HG03439 (cell line): Measurements from ENCODE around the gene FOXK1.

ENCODE experiments used
- ATAC-seq: cut with Tn5 transposase; IDR thresholded peaks from one replicate; pipeline ENCODE4 v1.9.1; 2021; ENCODE audit warnings: mild to moderate bottlenecking, moderate library complexity; ENCODE audit not compliant: unreplicated experiment

FOXK1 gene

DNA sequence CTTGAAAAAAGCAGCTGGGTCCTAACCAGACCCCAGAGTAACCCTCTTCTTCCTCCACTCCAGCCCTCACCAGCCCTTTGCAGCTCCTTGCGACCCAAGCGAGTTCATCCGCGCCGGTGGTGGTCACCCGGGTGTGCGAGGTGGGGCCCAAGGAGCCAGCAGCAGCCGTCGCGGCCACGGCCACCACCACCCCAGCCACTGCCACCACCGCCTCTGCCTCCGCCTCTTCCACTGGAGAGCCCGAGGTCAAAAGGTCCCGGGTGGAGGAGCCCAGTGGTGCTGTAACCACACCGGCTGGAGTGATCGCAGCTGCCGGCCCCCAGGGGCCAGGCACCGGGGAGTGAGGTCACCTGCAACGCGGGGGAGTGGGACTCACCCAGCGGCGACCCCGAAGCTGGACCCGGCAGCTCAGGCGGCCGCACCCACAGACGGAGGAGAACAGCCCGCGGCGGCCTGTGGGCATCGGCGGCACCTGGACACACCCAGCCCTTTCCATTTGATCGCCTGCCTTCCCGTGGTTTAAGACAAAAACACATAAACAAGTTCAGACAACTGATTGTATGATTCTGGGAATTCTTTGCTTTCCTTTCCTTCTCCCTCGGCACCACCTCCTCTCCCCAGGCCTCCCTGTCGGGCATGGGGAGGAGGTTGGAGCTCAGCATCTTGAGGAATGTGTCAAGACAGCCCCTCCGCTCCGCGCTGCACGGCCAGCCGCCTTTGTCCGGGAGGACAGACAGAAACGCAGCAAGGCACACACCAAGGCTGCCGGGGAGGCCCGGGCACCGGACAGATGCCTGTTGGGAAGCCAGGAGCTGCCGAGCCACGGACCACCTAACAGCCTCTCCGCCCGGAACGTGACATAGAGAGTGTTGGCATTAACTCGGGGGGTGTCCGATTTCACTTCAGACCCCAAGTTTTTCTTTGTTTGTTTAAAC lies 80.3 kb downstream of the FOXK1 start:
- ATAC-seq = no peak

DNA sequence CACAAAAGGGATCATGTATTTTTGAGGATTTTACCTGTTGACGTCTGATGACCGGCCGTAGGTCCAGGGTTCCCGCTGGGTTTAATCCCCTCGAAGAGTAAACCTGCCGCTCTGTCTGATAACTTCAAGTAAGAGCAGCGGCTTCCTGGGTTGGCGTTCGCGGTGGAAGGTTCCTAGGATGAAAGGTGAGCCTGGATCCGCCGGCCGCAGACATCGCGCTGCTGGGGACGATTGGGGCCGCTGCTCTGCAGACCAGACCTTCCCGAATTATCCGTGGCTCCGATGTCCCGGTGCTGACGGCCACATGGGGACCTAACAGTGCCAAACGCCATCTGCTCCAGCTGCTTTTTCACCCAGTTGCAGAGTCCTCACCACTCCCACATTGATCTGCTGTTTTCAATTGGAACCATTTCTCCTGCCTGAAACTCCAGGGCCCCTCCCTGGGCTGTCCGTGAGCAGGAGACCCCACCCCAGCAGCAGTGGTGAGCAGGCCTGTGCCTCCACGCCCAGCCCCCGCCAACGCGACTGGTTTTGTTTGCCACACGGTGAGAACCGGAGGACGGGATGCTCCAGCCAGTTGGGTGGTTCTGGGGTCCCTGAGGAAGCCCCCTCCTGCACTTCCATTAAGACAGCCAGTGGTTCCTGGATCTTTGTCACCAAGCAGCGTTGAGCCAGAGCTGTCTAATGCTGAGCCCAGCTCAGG lies 81.1 kb downstream of the FOXK1 start:
- ATAC-seq = no peak

DNA sequence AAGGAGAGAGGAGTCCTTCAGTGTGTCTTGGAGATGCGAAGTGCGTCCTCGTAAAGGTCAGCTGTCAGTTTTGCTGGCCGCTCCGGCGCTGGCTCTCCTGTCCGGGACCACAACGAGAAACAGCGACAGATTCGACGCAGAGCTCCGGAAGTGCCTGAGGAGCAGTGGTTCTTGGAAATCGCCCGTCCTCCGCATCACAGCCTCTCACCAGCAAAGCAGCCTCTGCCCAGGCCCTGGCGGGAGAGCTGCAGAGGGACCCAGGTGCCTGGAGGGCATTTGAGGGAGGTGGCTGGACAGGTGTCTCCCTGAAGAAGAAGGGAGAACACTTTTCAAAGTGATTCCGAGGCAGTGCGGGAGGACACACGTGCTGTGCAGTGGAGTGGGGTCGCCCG lies 81.7 kb downstream of the FOXK1 start:
- ATAC-seq = no peak

DNA sequence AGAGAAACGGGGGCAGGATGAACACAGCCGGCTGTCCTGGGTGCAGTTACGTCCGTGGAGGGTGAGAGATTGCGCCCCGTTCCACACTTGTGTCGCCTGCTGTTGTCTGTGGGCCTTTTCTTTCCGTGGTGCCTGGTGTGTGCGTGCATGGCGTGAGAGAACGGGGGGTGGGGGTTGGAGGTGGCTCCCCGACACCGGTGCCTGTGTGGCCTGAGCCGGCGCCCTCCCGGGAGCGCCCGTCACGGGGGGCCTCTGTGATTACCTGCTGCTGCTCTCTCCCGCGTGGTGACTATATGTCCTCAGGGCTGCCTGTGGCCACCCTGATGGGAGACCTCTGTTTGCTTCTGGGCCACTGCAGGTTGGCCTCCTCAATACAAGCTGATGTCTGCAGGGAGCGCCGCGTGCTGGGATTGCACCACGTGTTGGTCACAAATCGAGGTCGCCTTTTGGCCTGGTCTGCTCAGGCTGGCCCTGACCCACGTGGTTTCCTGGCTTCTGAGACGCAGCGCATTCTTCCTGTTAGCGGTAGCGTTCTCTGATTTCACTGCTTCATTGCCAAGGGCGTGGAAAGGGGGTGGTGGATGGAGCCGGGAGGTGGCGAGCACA lies 82.4 kb downstream of the FOXK1 start:
- no peak for ATAC-seq

DNA sequence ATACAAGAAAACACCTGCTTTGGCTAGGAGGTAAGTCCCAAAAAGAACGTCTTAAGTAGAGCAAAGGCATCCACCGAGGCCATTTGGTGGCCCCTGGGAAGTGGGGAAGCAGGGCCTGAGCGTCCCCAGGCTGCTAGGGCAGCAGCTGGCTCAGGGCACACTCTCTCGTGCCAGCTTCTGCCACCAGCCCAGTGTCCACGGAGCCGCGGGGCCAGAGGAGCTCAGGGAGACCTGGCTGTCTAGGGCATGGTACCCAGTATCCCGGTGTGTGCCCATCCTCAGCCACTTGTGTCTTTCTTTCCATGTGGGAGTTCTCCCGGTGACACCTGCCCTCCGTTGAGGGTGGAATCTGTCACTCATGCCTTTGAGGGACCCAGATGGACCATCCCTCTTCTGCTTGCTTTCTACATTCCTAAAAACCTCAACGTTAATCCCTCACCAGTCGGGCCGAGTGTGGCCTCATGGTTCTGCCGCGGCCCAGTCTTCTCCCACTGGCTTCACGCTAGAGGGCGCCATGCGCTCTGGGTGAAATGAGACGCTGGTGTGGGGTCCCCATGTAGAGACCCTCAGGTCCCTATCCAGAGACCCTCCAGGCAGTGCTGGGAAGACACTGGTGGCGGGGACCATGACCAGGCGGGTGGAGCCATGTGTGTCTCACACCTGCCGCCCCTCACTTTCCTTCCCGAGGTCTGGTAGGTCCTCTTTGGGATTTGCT lies 83.8 kb downstream of the FOXK1 start:
- no peak for ATAC-seq

DNA sequence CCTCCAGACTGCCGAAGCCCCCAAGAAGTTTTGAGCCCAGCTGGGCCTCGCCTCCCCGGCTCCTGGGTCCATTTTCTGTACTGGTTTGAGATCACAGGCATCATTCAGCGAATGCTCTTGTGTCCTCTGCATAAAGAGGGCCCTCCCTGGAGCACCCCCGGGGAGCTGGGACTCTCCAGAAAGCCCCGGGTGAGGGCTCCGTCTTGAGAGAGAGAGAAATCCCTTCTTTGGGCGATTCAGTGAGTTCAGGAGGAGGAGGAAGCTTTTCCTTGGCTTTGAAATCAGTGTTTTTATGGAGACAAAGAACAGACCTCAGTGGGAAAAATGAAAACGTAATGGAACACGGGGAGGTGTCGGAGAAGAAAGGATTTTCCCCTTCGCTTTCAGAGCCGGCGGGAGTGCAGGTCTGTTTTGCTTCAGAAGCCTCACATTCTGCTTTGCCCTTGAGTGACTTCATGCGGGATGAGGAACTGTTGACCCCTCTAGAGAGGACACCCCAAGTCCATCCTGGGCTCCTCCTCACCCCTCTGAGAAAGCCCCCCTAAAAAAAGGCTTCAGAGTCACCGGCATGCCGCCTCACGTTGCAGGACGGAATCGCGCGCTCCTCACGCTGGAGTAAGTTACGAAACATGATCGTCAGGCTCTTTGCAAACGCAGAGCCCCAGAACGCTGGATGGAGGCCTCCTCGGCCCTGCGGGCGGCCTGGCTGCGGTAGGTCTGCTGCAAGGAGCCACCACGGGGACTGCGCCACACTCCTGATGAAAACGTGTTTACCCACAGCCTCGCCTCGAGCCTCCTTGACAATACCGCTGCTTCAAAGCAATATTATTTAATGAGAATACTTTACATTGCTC lies 84.8 kb downstream of the FOXK1 start:
- ATAC-seq = no peak

DNA sequence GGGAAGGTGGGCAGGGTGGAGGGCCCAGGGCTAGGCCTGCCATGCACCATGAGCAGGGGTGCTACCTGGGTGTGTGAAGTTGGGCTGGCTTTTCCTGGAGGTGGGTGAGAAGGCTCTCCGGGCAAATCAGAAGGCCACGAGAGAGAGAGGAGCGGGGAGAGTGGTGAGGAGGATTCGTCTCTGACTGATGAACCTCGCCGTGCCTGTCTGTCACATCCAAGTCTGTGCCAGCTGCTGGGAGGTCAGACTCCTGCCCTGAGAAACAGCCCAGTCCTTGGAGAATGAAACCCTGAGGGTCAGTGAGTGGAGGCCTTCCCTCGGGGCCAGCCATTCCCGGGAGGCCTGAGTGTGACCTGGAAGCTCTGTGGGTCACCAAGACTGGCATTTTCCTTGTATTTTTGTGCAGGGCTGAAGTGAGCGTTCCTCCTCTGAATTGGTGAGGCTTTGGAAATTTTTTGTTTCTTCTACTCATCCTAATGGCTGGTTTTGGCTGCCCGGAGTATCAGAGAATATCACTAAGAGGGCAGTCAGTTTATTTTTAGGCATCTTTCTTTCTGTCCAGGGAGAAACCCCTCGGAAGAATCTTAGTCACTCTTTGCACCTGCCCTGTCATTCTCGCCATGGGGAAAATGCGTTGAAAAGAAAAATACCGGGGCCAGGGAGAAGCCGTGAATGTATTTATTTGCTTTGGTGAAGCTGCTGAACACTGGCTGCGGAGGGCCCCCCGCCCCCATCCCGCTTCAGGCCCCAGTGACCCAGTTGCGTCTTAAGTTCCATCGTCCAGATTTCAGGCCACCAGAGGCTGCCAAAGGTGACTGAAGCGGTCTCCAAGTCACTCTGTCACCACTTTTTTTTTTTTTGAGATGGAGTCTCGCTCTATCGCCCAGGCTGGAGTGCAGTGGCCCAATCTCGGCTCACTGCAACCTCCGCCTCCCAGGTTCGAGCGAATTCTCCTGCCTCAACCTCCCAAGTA lies 86.8 kb downstream of the FOXK1 start:
- ATAC-seq = no peak

DNA sequence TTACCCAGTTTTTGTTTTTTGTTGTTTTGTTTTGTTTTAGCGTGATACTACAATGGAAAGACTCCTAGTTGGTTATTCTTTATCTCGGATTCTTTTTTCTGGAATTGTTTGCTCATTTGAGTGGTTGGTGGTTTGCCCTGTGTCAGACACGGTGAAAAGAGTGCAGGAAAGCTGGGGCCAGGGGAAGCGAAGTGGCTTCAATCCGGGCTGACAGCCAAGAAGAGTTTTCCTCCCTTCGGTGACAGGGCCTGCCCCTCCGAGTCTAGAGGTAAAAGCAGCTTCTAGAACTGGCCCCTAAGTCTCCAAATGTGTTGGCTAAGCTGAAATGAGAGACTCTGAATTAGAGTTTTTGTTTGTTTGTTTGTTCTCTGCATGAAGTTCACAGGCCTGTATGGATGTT lies 87.7 kb downstream of the FOXK1 start:
- ATAC-seq = no peak

DNA sequence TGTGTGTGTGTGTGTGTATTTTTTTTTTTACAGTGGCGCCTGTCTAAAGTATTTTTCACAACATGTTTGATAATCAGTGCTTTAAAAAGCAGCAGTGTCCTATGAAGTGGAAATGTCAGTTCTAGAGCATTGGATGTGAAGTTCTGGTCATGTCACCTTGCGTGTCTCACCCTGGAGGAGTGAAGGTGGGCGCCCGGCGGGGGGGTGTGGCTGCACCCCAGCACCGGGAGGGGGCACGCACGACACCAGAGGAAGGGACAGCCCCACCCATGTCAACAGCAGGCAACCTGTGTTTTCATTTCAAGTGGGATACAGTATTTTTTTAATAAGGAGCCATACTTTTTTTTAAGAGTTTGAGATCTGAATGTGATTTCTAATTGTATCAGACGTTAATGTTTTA lies 88.8 kb downstream of the FOXK1 start:
- no peak for ATAC-seq

DNA sequence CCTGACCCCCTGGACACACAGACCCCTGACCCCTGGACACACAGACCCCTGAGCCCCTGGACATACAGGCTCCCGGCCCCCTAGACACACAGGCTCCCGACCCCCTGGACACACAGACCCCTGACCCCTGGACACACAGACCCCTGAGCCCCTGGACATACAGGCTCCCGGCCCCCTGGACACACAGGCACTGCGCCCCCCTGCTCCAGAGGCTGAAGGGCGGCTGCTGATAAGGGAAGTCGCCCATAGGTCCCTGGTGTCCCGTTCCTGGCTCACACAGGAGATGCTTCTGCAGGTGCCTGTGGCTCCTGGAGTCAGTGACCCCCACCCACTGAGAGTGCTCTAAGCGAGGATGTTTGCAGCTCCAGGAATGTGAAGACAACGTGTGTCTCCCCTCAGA lies 89.6 kb downstream of the FOXK1 start:
- ATAC-seq = no peak

DNA sequence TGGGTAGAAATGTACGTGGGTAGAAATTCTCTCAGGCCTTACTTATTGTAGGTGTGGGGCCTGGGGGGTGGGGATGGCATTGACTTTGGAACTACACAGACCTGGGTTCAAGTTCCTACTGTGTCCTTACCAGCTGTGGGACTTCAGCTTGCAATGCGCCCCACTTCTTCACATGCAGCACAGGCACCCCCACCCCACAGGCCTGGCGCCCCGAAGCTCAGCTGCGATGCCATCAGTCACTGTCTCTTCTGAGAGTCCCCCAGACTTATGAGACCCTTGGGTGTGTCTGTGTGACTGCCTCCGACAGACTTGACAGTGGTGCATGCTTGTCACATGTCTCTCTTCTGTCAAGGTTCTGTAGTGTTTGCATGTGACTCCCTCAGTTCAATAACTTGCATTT lies 90.2 kb downstream of the FOXK1 start:
- no peak for ATAC-seq

DNA sequence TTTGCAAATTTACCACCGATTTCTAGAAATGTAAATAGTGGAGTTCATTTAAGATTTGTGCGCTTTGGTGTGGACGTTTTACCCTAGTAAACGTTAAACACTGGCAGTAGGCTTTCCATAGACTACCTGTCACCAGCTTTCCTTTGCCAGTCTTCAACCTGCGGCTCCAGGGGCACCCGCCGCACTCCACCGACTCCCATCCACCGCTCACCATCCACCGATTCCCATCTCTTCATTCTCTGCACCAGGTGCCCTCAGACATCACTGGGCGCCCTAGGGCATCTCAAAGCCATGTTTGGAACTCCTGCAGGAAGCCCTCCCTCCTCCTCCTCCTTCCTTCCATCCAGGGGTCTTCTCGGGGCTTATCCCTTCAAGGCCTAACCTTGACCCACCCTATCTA lies 91.9 kb downstream of the FOXK1 start:
- no peak for ATAC-seq

DNA sequence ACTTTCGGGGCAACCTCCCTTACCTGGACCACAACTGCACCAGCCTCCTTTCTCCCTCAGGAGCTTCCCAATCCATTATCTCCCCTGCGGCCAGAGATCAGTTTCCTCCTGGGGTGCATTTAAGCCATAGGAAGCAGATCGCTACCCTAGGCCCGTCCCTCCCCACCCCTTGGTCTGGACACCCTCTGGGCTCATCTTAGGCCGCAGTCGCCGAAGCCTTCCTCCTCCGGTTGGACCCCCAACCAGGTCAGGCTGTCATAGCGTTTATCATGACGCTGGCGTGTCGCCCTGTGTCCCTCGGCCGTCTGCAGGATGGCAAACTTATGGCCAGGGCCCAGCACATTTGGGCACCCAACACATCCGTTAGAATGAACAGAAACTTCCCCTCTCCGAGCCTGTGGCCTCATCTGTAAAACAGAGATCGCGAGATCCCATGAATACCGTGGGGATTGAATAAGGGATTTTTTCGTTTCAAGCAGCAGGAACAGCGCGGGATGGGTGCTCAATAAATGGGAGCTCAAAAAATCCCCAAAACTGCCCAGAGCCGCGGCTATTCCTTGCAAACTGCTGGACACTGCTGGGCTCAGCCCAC lies 92.7 kb downstream of the FOXK1 start:
- ATAC-seq = peak; percentile 24

DNA sequence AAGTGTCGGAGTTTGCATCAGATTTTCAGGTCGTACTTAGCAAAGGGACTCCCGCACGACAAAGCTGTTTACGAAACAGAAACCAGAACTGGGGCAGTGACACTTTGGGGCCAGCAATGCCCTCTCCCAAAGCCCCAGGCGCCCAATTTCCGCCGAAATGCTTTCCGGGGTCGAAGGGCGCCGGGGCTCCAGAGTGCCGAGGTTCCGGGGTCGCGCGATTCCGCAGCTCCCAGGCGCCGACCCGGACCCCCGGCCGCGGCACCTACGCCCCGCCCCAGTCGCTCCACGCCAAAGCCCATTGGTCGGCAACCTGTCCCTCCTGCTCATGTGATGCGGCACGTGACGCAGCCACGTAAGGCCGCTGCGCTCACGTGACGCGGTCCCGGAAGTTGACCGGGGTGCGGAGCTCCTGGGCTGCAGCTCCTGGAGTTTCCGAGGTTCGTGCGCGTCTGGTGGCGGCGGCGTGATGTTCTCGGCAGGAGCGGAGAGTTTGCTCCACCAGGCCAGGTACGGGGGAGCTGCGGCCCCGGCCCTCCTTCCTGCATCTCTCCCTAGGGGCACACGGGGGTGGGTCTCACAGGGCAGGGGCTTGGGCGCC lies 93.3 kb downstream of the FOXK1 start, which contains the start of gene AP5Z1:
AP5Z1 (plus strand) TSS at position 374 of the 598 bp plus-strand sequence; CDS start at position 467, 93 bp downstream.
- ATAC-seq = peak; percentile 87

DNA sequence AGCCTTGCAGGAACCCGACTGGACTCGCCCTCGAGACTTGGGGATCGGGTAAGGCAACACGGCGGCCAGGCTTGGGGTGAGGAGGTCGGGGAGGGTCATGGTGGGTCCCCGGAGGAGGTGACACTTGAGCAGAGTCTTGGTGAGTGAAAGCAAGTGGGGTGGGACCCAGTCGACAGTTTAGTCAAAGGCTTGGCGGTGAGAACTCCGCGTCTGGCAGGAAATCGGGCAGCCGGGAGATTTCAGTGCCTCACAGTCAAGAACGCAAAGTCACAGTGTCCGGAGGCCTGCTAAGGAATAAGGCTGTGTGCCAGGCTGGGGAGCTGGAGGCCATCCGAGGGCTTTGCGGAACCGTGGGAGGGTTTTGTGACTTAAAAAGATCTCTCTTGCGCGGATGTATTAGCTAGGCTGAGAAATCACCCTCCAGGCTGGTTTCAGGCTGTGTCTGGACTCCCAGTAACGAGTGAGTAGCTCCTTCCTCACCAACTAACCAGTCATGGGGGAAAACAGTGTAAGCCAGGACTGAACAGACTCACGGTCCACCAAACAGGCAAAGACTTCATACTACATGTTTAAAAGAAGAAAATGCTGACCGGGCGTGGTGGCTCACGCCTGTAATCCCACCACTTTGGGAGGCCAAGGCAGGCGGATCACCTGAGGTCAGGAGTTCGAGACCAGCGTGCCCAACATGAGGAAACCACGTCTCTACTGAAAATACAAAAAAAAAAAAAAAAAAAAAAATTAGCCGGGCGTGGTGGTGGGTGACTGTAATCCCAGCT lies 93.9 kb downstream of the FOXK1 start:
- no peak for ATAC-seq

DNA sequence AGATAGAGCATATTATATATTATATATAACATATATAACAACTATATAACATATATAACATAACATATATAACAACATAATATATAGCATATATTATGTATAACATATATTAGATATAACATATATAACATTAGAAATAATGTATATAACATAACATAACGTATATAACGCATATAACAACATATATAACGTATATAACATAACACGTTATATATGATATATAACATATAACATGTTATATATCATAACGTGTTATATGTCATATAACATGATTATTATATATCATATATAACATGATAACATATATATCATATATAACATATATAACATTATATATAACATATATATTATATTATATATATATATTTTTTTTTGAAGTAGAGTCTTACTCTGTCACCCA lies 97.0 kb downstream of the FOXK1 start:
- ATAC-seq = no peak

DNA sequence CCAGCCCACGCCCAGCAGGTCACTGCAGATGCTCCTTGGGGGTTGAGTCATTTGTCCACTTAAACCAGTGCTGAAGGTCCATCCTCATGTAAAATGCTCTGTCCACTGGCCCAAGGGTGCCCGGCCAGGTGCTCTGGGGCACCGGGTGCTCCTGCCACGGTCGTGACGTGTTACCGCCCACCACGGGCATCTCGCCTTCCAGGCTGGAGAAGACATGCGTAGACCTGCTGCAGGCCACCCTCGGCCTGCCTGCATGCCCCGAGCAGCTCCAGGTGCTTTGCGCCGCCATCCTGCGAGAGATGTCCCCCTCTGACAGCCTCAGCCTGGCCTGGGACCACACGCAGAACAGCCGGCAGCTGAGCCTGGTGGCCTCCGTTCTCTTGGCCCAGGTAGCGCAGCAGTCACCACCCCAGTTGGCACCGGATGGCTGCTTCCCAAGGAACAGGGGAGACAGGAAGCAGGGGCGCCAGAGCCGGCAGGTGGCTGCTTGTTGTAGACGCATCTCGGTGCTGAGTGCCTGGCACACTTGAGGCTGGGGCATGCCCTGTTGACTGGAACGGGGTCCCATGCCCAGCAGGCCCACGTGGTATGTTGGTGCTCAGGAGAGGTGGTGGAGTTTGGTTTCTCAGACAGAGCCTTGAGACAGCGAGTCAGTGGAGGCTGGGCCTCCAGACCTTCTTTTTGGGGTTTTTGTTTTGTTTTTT lies 99.4 kb downstream of the FOXK1 start:
- ATAC-seq = no peak
